ENCODE results near the gene TMEM17. TPM values are rescaled to one million over a fixed set of nuclear protein-coding genes. Genes with fewer than 3 reads are reported as not detected.

The TMEM17 gene
- total RNA-seq, 1 donor from 2014 or later: 0.91 TPM

DNA sequence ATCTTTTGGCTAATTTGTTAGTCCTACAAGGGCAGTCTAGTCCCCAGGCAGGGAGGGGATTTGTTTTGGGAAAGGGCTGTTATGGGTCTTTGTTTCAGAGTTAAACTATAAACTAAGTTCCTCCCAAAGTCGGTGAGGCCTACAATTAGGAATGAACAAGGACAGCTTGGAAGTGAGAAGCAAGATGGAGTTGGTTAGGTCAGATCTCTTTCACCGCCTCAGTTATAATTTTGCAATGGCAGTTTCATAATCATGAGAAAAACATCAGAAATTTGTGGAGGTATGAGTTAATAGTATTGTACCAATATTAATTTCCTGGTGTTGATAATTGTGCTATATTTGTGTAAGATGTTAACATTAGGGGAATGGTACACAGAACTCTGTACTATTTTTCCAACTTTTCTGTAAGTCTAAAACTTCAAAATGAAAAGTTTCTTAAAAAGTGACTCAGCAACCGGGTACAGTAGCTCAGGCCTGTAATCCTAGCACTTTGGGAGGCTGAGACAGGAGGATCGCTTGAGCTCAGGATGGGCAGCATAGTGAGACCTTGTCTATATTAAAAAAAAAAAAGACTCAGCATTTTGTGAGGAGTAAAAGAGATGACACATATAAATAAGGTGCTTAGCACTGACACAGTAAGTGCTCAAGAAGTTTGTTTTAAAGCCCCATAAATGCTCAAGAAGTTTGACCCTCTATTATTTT lies 40.8 kb downstream of the TMEM17 start:
- DNase-seq: no peak
- no peak overlapping the region for H3K27ac Mint-ChIP-seq (ENCODE audit: unreplicated experiment)
- no peaks in the 10 kb centered on the region for H3K4me1 Mint-ChIP-seq (ENCODE audit: low read depth, unreplicated experiment)
- no peaks in the 10 kb centered on the region for H3K36me3 Mint-ChIP-seq (ENCODE audit: unreplicated experiment)
- peaks cover 2% of the 10 kb centered on the region for H3K27me3 Mint-ChIP-seq (ENCODE audit: unreplicated experiment)
- no peak overlapping the region for H3K4me3 Mint-ChIP-seq (ENCODE audit: unreplicated experiment)
- no peaks in the 10 kb centered on the region for H3K9me3 Mint-ChIP-seq (ENCODE audit: unreplicated experiment)
- TF ChIP-seq, protein P1, sequence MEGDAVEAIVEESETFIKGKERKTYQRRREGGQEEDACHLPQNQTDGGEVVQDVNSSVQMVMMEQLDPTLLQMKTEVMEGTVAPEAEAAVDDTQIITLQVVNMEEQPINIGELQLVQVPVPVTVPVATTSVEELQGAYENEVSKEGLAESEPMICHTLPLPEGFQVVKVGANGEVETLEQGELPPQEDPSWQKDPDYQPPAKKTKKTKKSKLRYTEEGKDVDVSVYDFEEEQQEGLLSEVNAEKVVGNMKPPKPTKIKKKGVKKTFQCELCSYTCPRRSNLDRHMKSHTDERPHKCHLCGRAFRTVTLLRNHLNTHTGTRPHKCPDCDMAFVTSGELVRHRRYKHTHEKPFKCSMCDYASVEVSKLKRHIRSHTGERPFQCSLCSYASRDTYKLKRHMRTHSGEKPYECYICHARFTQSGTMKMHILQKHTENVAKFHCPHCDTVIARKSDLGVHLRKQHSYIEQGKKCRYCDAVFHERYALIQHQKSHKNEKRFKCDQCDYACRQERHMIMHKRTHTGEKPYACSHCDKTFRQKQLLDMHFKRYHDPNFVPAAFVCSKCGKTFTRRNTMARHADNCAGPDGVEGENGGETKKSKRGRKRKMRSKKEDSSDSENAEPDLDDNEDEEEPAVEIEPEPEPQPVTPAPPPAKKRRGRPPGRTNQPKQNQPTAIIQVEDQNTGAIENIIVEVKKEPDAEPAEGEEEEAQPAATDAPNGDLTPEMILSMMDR (IDR thresholded peaks at IDR 0.05; ENCODE audit: partially characterized antibody, unreplicated experiment): no peak

DNA sequence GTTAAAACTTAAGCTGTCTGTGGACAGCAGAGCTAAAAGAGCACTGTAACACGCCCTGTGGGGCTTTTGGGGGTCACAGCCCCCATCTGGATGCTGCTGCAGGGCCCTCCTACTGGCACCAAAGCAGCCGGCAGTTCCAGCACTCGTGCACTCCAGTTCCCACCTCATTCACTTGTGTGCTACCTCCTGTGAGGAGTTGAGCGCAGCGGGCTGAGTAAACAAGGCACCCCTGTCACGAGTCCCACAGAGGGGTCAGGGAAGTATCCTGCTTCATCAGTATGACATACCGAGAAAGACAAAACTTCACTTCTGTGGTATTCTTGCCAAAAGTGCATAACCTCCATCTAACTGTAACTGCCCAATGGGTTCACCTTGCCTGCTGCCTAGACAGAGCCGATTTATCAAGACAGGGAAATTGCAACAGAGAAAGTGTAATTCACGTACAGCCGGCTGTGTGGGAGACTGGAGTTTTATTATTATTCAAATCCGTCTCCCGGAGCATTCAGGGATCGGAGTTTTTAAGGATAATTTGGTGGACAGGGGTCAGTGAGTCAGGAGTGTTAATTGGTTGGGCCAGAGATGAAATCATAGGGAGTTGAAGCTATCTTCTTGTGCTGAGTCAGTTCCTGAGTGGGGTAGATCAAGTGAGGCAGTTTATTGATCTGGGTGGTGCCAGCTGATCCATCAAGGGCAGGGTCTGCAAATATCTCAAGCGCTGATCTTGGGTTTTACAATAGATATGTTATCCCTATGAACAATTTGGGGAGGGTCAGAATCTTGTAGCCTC lies 41.6 kb downstream of the TMEM17 start:
- Mint-ChIP-seq H3K36me3 (ENCODE audit: unreplicated experiment) (no peaks in the 10 kb centered on the region), H3K9me3 (ENCODE audit: unreplicated experiment) (no peaks in the 10 kb centered on the region), H3K4me1 (ENCODE audit: low read depth, unreplicated experiment) (no peaks in the 10 kb centered on the region), H3K4me3 (ENCODE audit: unreplicated experiment) (no peak overlapping the region), H3K27ac (ENCODE audit: unreplicated experiment) (no peak overlapping the region), H3K27me3 (ENCODE audit: unreplicated experiment) (no peaks in the 10 kb centered on the region)
- no peak for DNase-seq
- TF ChIP-seq, protein P1 (IDR thresholded peaks at IDR 0.05; ENCODE audit: partially characterized antibody, unreplicated experiment): no peak

DNA sequence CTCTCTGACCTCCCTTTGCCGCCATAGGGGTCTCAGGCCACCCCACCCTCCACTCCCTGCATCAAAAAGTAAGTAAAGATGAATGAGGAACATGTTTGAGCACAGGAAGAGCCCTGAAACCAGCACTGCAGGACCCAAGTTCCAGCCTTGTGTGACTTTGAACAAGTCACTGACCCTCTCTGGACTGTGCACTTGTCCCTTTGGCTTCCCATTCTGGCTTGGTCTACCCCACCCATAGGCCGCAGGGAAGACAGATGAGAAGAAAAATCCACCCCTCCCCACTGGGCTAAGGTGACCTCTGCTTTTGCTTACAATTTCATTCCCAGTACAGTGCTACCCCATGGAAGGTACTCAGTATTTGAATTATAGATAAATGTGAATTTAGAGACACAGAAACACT lies 43.8 kb downstream of the TMEM17 start:
- peaks cover 13% of the 10 kb centered on the region for H3K4me1 Mint-ChIP-seq (ENCODE audit: low read depth, unreplicated experiment)
- H3K4me3 Mint-ChIP-seq (ENCODE audit: unreplicated experiment): no peak overlapping the region
- TF ChIP-seq, protein P1 (IDR thresholded peaks at IDR 0.05; ENCODE audit: partially characterized antibody, unreplicated experiment): no peak
- H3K9me3 Mint-ChIP-seq (ENCODE audit: unreplicated experiment): peaks cover 6% of the 10 kb centered on the region
- H3K27me3 Mint-ChIP-seq (ENCODE audit: unreplicated experiment): no peaks in the 10 kb centered on the region
- H3K27ac Mint-ChIP-seq (ENCODE audit: unreplicated experiment): no peak overlapping the region
- no peaks in the 10 kb centered on the region for H3K36me3 Mint-ChIP-seq (ENCODE audit: unreplicated experiment)
- DNase-seq: no peak

DNA sequence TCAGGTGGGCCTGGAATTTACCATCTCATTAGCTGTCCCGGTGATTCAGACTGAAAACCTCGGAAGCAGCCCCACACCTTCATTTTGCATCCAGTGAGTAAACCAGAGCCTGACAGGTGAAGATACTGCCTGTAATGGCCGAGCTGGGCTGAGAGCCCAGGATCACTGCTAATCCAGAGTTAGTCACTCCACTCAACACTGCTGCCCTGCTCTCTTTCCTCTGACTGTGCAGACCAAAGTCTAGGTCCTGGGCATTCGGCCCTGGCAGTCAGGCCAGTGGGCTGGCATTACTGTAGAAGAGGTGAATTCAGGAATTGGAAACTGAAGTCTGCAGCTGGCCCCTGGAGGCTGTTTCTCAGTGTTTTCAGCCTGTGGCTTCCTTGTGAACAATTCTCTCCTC lies 44.3 kb downstream of the TMEM17 start:
- Mint-ChIP-seq H3K9me3 (ENCODE audit: unreplicated experiment) (peaks cover 6% of the 10 kb centered on the region), H3K36me3 (ENCODE audit: unreplicated experiment) (no peaks in the 10 kb centered on the region), H3K27me3 (ENCODE audit: unreplicated experiment) (no peaks in the 10 kb centered on the region), H3K4me1 (ENCODE audit: low read depth, unreplicated experiment) (peaks cover 13% of the 10 kb centered on the region), H3K27ac (ENCODE audit: unreplicated experiment) (no peak overlapping the region), H3K4me3 (ENCODE audit: unreplicated experiment) (no peak overlapping the region)
- TF ChIP-seq, protein P1 (IDR thresholded peaks at IDR 0.05; ENCODE audit: partially characterized antibody, unreplicated experiment): no peak
- DNase-seq: no peak

DNA sequence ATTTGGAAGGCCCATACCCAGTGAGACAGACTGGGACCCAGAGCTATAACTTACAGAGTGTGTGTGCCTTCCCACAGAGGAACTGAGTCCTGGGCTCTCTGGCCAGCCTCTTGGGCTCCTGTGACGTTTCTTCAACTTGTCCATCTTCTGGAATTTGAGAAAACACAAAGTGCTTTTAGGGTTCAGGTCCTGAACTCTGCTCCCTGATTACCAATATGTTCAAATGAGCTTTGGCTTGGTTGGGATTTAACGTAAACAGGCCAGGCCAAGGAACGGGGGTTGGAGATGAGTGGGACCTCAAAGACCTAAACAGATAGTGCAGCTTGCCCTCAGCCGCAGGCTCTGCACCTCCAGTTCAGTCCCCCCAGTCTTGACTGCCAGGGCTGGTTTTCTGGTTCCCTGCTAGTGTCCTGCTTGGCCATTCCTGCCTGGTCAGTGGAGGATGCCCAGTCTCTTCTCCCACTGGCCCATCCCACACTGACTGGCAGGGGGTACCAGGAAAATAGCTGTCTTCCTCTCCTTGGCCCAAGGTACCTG lies 44.9 kb downstream of the TMEM17 start:
- H3K27me3 Mint-ChIP-seq (ENCODE audit: unreplicated experiment): no peaks in the 10 kb centered on the region
- H3K27ac Mint-ChIP-seq (ENCODE audit: unreplicated experiment): no peak overlapping the region
- H3K4me3 Mint-ChIP-seq (ENCODE audit: unreplicated experiment): no peak overlapping the region
- H3K9me3 Mint-ChIP-seq (ENCODE audit: unreplicated experiment): peaks cover 6% of the 10 kb centered on the region
- peaks cover 13% of the 10 kb centered on the region for H3K4me1 Mint-ChIP-seq (ENCODE audit: low read depth, unreplicated experiment)
- TF ChIP-seq, protein P1 (IDR thresholded peaks at IDR 0.05; ENCODE audit: partially characterized antibody, unreplicated experiment): no peak
- DNase-seq: no peak
- no peaks in the 10 kb centered on the region for H3K36me3 Mint-ChIP-seq (ENCODE audit: unreplicated experiment)
